Mesendoderm (in vitro differentiated cells): Measurements from ENCODE around the gene CD22.

Experiments used
- DNase-seq: peaks from one replicate; pipeline ENCODE4 v3.0.0; 2013
- H2AK5ac ChIP-seq: 2 replicates; pipeline ENCODE4 v1.6.1; 2013; ENCODE audit warnings: low read length, inconsistent platforms
- H2BK120ac ChIP-seq: 2 replicates; pipeline ENCODE4 v1.6.1; 2013; ENCODE audit warnings: low read depth, mild to moderate bottlenecking, low read length, moderate library complexity, mixed read lengths
- H2BK15ac ChIP-seq: replicated peaks from 2 replicates; pipeline ENCODE4 v1.6.1; 2013; ENCODE audit warnings: low read depth, mild to moderate bottlenecking, moderate library complexity
- H2BK5ac ChIP-seq: 2 replicates; pipeline ENCODE4 v1.6.1; 2013; ENCODE audit warnings: low read length, inconsistent platforms
- H3K18ac ChIP-seq: 2 replicates; pipeline ENCODE4 v1.6.1; 2013; ENCODE audit warnings: mild to moderate bottlenecking, low read length, mixed read lengths
- H3K23ac ChIP-seq: one replicate; pipeline ENCODE4 v1.6.1; 2013; ENCODE audit warnings: low read length
- H3K27ac ChIP-seq: 2 replicates; pipeline ENCODE4 v1.5.1; 2013; ENCODE audit warnings: low read depth, mild to moderate bottlenecking, inconsistent platforms, low read length, moderate library complexity
- H3K27me3 ChIP-seq: 2 replicates; pipeline ENCODE4 v1.6.1; 2013; ENCODE audit warnings: low read length, control low read depth, mild to moderate bottlenecking, inconsistent platforms; ENCODE audit not compliant: insufficient read depth, poor library complexity
- H3K36me3 ChIP-seq: 2 replicates; pipeline ENCODE4 v1.6.1; 2013; ENCODE audit warnings: low read length, inconsistent platforms; ENCODE audit not compliant: control insufficient read depth, insufficient read depth
- H3K4ac ChIP-seq: one replicate; pipeline ENCODE4 v1.6.1; 2013; ENCODE audit warnings: low read depth, mild to moderate bottlenecking, low read length, moderate library complexity
- H3K4me1 ChIP-seq: 2 replicates; pipeline ENCODE4 v1.6.1; 2013; ENCODE audit warnings: low read depth, low read length, inconsistent platforms; ENCODE audit not compliant: control insufficient read depth
- H3K4me2 ChIP-seq: 2 replicates; pipeline ENCODE4 v1.6.1; 2013; ENCODE audit warnings: low read length
- H3K4me3 ChIP-seq: 2 replicates; pipeline ENCODE4 v1.5.1; 2013; ENCODE audit warnings: mild to moderate bottlenecking, low read length
- H3K56ac ChIP-seq: one replicate; pipeline ENCODE4 v1.6.1; 2013; ENCODE audit warnings: low read length
- H3K79me1 ChIP-seq: 2 replicates; pipeline ENCODE4 v1.6.1; 2013; ENCODE audit warnings: low read length, inconsistent platforms
- H3K79me2 ChIP-seq: 2 replicates; pipeline ENCODE4 v1.6.1; 2013; ENCODE audit warnings: mild to moderate bottlenecking, low read length; ENCODE audit not compliant: control insufficient read depth, insufficient read depth
- H3K9ac ChIP-seq: 2 replicates; pipeline ENCODE4 v1.6.1; 2013; ENCODE audit warnings: low read length, inconsistent platforms
- H4K5ac ChIP-seq: one replicate; pipeline ENCODE4 v1.6.1; 2013; ENCODE audit warnings: low read length
- H4K8ac ChIP-seq: one replicate; pipeline ENCODE4 v1.6.1; 2013; ENCODE audit warnings: low read depth, mild to moderate bottlenecking, control low read depth, low read length, moderate library complexity
- WGBS: extraction: QIAGEN DNeasy Blood & Tissue Kit; methylation state at CpG from one replicate; pipeline ENCODE4 v1.1.7; 2013; ENCODE audit warnings: low lambda C conversion rate, missing lambda C conversion rate; ENCODE audit not compliant: insufficient coverage; ENCODE audit errors: extremely low coverage; 5-methylcytosine and 5-hydroxymethylcytosine counted together

The CD22 gene

GRCh38 chr19:35290381-35291127 lies 38.4 kb upstream of the CD22 start:
- Histone ChIP-seq H4K5ac (no peak overlapping the region), H3K9ac (no peak overlapping the region), H2BK120ac (no peak overlapping the region), H3K4ac (no peak overlapping the region), H3K23ac (no peak overlapping the region), H3K4me3 (no peak overlapping the region), H3K27me3 (no peaks in the 10 kb centered on the region), H3K79me2 (no peaks in the 10 kb centered on the region), H3K27ac (no peak overlapping the region), H3K79me1 (no peaks in the 10 kb centered on the region), H3K4me2 (no peak overlapping the region), H4K8ac (no peak overlapping the region), H3K18ac (no peak overlapping the region), H3K36me3 (no peaks in the 10 kb centered on the region), H3K4me1 (no peaks in the 10 kb centered on the region), H2BK5ac (no peak overlapping the region), H2BK15ac (no peak overlapping the region), H2AK5ac (no peak overlapping the region), H3K56ac (no peak overlapping the region)
- DNase-seq, result no peak
- no CpG with 5 or more reads among the region's 20 CpGs for WGBS

- H3K27me3 ChIP-seq, result no peaks in the 10 kb centered on the region
- H2BK120ac ChIP-seq, result no peak overlapping the region
- H3K4ac ChIP-seq, result no peak overlapping the region
- DNase-seq, result no peak
- no peak overlapping the region for H3K4me3 ChIP-seq
- H4K8ac ChIP-seq, result no peak overlapping the region
- H3K4me1 ChIP-seq, result no peaks in the 10 kb centered on the region
- H4K5ac ChIP-seq, result no peak overlapping the region
- no peaks in the 10 kb centered on the region for H3K79me2 ChIP-seq
- H2BK5ac ChIP-seq, result no peak overlapping the region
- H3K27ac ChIP-seq, result no peak overlapping the region
- H2BK15ac ChIP-seq, result no peak overlapping the region
- H2AK5ac ChIP-seq, result no peak overlapping the region
- H3K9ac ChIP-seq, result no peak overlapping the region
- H3K56ac ChIP-seq, result no peak overlapping the region
- no peak overlapping the region for H3K23ac ChIP-seq
- WGBS, result no CpG with 5 or more reads among the region's 6 CpGs
- no peak overlapping the region for H3K18ac ChIP-seq
- H3K79me1 ChIP-seq, result no peaks in the 10 kb centered on the region
- no peak overlapping the region for H3K4me2 ChIP-seq
- H3K36me3 ChIP-seq, result no peaks in the 10 kb centered on the region
Measured at GRCh38 chr19:35291259-35291658, 37.7 kb upstream of the CD22 start.

GRCh38 chr19:35291916-35292315 lies 37.1 kb upstream of the CD22 start, which contains the start of gene MAG:
Gene MAG, plus strand, starts transcription at chr19:35292161. Its CDS starts 3,248 bp downstream, at chr19:35295409.
- Histone ChIP-seq H3K36me3 (no peaks in the 10 kb centered on the region), H3K4me1 (no peaks in the 10 kb centered on the region), H3K79me2 (no peaks in the 10 kb centered on the region), H4K5ac (no peak within 1 kb of the TSS), H3K18ac (no peak within 1 kb of the TSS), H2BK120ac (no peak within 1 kb of the TSS), H3K27ac (no peak within 1 kb of the TSS), H3K27me3 (no peaks in the 10 kb centered on the region), H2AK5ac (no peak within 1 kb of the TSS), H2BK15ac (no peak within 1 kb of the TSS), H3K56ac (no peak within 1 kb of the TSS), H2BK5ac (no peak within 1 kb of the TSS), H3K23ac (no peak within 1 kb of the TSS), H3K4me3 (no peak within 1 kb of the TSS), H3K4me2 (no peak within 1 kb of the TSS), H4K8ac (no peak within 1 kb of the TSS), H3K9ac (no peak within 1 kb of the TSS), H3K4ac (no peak within 1 kb of the TSS), H3K79me1 (no peaks in the 10 kb centered on the region)
- no CpG with 5 or more reads among the region's 12 CpGs for WGBS
- DNase-seq, result no peak

GRCh38 chr19:35292421-35293362 lies 36.3 kb upstream of the CD22 start:
- H4K5ac ChIP-seq, result no peak overlapping the region
- H2BK5ac ChIP-seq, result no peak overlapping the region
- no peak overlapping the region for H4K8ac ChIP-seq
- no peak overlapping the region for H2BK120ac ChIP-seq
- no peaks in the 10 kb centered on the region for H3K4me1 ChIP-seq
- no peak overlapping the region for H3K56ac ChIP-seq
- H2BK15ac ChIP-seq, result no peak overlapping the region
- no peaks in the 10 kb centered on the region for H3K79me2 ChIP-seq
- no peaks in the 10 kb centered on the region for H3K27me3 ChIP-seq
- H2AK5ac ChIP-seq, result no peak overlapping the region
- no peak overlapping the region for H3K23ac ChIP-seq
- H3K18ac ChIP-seq, result no peak overlapping the region
- no peak overlapping the region for H3K4me3 ChIP-seq
- no peaks in the 10 kb centered on the region for H3K36me3 ChIP-seq
- H3K27ac ChIP-seq, result no peak overlapping the region
- WGBS, result no CpG with 5 or more reads among the region's 23 CpGs
- H3K4me2 ChIP-seq, result no peak overlapping the region
- no peak overlapping the region for H3K4ac ChIP-seq
- H3K79me1 ChIP-seq, result no peaks in the 10 kb centered on the region
- no peak for DNase-seq
- H3K9ac ChIP-seq, result no peak overlapping the region

GRCh38 chr19:35293363-35293739 lies 35.6 kb upstream of the CD22 start:
- no CpG with 5 or more reads among the region's 7 CpGs for WGBS
- Histone ChIP-seq H3K18ac (no peak overlapping the region), H2BK15ac (no peak overlapping the region), H3K27me3 (no peaks in the 10 kb centered on the region), H3K36me3 (no peaks in the 10 kb centered on the region), H3K4ac (no peak overlapping the region), H2BK120ac (no peak overlapping the region), H3K4me1 (no peaks in the 10 kb centered on the region), H3K4me2 (no peak overlapping the region), H2AK5ac (no peak overlapping the region), H4K8ac (no peak overlapping the region), H3K4me3 (no peak overlapping the region), H3K9ac (no peak overlapping the region), H3K56ac (no peak overlapping the region), H3K79me1 (no peaks in the 10 kb centered on the region), H3K23ac (no peak overlapping the region), H4K5ac (no peak overlapping the region), H3K27ac (no peak overlapping the region), H2BK5ac (no peak overlapping the region), H3K79me2 (no peaks in the 10 kb centered on the region)
- no peak for DNase-seq
